Pancreas (tissue), 10 donors: ENCODE measurements around the gene BYSL. TPM values are rescaled to one million over a fixed set of nuclear protein-coding genes. Genes with fewer than 3 reads are reported as not detected.

ENCODE experiments used
- ATAC-seq, 4 donors: fragments of 200-7000 bp; cut with Tn5 transposase; one replicate each; pipeline versions ENCODE4 v1.8.0 to v1.9.1; 2020; ENCODE audit warnings: mild to moderate bottlenecking in 4 of 4, moderate library complexity in 4 of 4
- DNase-seq, 6 donors: peaks; one replicate each; pipeline ENCODE4 v3.0.0-alpha.2; 2020
- FAIRE-seq: peaks from 2 replicates; lab custom pipeline; 2012; peaks lifted over from hg19 to GRCh38; lab: Jason Lieb, UNC
- H3K27ac ChIP-seq, 4 donors: fragments of 200-600 bp; sonication (generic); 1 replicate in 3 of 4; 2 replicates in 1 of 4; pipeline versions ENCODE4 v1.5.0 to v1.8.0; 2020
- H3K27me3 ChIP-seq, 4 donors: fragments of 200-600 bp; one replicate each; pipeline ENCODE4 v1.8.0; 2021
- H3K36me3 ChIP-seq, 3 donors: fragments of 200-600 bp; sonication (generic) in 1 of 3; one replicate each; pipeline versions ENCODE4 v1.5.0 to v1.8.0; 2020 to 2021
- H3K4me1 ChIP-seq, 3 donors: fragments of 200-600 bp; one replicate each; pipeline ENCODE4 v1.8.0; 2021
- H3K4me3 ChIP-seq, 4 donors: fragments of 200-600 bp; sonication (generic) in 2 of 4; one replicate each; pipeline versions ENCODE4 v1.5.0 to v1.8.0; 2020 to 2021
- H3K9me3 ChIP-seq, 4 donors: fragments of 200-600 bp; one replicate each; pipeline ENCODE4 v1.8.0; 2021
- CTCF ChIP-seq, 4 donors: fragments of 200-600 bp; sonication (generic) in 3 of 4; IDR thresholded peaks; one replicate each; pipeline versions ENCODE4 v1.5.0 to v1.8.0; 2021; ENCODE audit warnings: antibody characterized with exemption in 4 of 4
- WGBS, 2 donors: extraction: QIAGEN DNeasy Blood & Tissue Kit; methylation state at CpG; one replicate each; pipeline ENCODE4 v1.1.7; 2013; 5-methylcytosine and 5-hydroxymethylcytosine counted together
- intact Hi-C, 3 donors: fragments of 100-400 bp; cut with DNase I; formaldehyde crosslinking; loops; one replicate each; pipeline versions ENCODE4 v1.11.1 to v1.14.2; 2022
- polyA plus RNA-seq, 2 donors: library from polyadenylated mRNA; stranded (reverse); fragments of 200-250 nt; gene quantifications; one replicate each; pipeline ENCODE4 v1.2.3, GENCODE V29; 2013
- total RNA-seq, 6 donors: library from RNA; stranded (reverse); fragmentation: NEBNext Ultra II Directional in 4 of 6; extraction: Animal tissue kit (Norgen Biotek cat#: 25700) in 4 of 6; gene quantifications; one replicate each; pipeline versions ENCODE4 v1.2.1 to v1.2.4, GENCODE V29; 2021 to 2023
- donor health status: healthy with polysubstance abuse.
- donor health status: DM: no; HTN: no; CAD: no; lungs with moderate emphysema.
- donor health status: DM: no; HTN: no; CAD: no.
- donor health status: control.
- donor health status: control.
- donor health status: Bipolar disorder and iron deficiency.
- donor health status: DM: yes; HTN: yes; CAD: no.
- donor health status: DM: no; HTN: no; CAD: no.
- donor health status: DM: no; HTN: no; CAD: no.
- donor health status: DM: yes; HTN: yes; CAD: no.

BYSL gene
- total and polyA plus RNA-seq, 8 donors: 4.7 to 18.6 (median 9.7) TPM

- Histone ChIP-seq H3K4me3 (no peak overlapping the region), H3K27ac (peak overlapping the region in 1 of 4 donors; percentile 19), H3K4me1 (peaks cover 0 to 7% (median 0%) of the 10 kb centered on the region in 3 donors), H3K9me3 (no peaks in the 10 kb centered on the region), H3K36me3 (peaks cover 0 to 52% (median 13%) of the 10 kb centered on the region in 3 donors), H3K27me3 (no peaks in the 10 kb centered on the region)
- TF ChIP-seq CTCF (IDR thresholded peaks at IDR 0.05): no peak
- ATAC-seq: peak in 2 of 4 donors; percentile 30 to 32
- WGBS, 2 donors: 71 to 80% methylated on average over 7 of the region's 7 CpGs
- intact Hi-C loops: loop anchor here in 2 of 3 donors (10.0 kb wide), 3 partner anchors 80 to 150 kb away; partner anchors contain the start of genes PRICKLE4 (in 1 of the 2) and TOMM6 (in 1 of the 2)
- DNase-seq: no peak
- FAIRE-seq: no peak
Measured at GRCh38 chr6:41934278-41935192, 13.2 kb downstream of the BYSL start.

GRCh38 chr6:41935193-41935574 lies 13.9 kb downstream of the BYSL start:
- 81 to 89% methylated on average over 1 of the region's 1 CpG for WGBS, 2 donors
- H3K4me3 ChIP-seq: no peak overlapping the region
- no peaks in the 10 kb centered on the region for H3K27me3 ChIP-seq
- no peak for TF ChIP-seq CTCF (IDR thresholded peaks at IDR 0.05)
- ATAC-seq (no peak), FAIRE-seq (no peak), DNase-seq (no peak)
- peaks cover 0 to 7% (median 0%) of the 10 kb centered on the region in 3 donors for H3K4me1 ChIP-seq
- intact Hi-C loops: loop anchor here in 2 of 3 donors (10.0 kb wide), 3 partner anchors 80 to 150 kb away; partner anchors contain the start of genes PRICKLE4 (in 1 of the 2) and TOMM6 (in 1 of the 2)
- H3K36me3 ChIP-seq: peaks cover 0 to 49% (median 13%) of the 10 kb centered on the region in 3 donors
- no peaks in the 10 kb centered on the region for H3K9me3 ChIP-seq
- peak overlapping the region in 1 of 4 donors; percentile 19 for H3K27ac ChIP-seq

GRCh38 chr6:41935685-41936072 lies 14.4 kb downstream of the BYSL start:
- FAIRE-seq (no peak), ATAC-seq (peak in 1 of 4 donors; percentile 11), DNase-seq (peak in 1 of 6 donors; percentile 62)
- Histone ChIP-seq H3K4me3 (no peak overlapping the region), H3K27ac (no peak overlapping the region), H3K27me3 (no peaks in the 10 kb centered on the region), H3K4me1 (peaks cover 0 to 7% (median 0%) of the 10 kb centered on the region in 3 donors), H3K36me3 (peaks cover 0 to 45% (median 13%) of the 10 kb centered on the region in 3 donors), H3K9me3 (no peaks in the 10 kb centered on the region)
- WGBS, 2 donors: 73 to 75% methylated on average over 8 of the region's 8 CpGs
- TF ChIP-seq CTCF (IDR thresholded peaks at IDR 0.05): no peak
- intact Hi-C loops: loop anchor here in 2 of 3 donors (10.0 kb wide), 3 partner anchors 81 to 151 kb away; partner anchors contain the start of genes PRICKLE4 (in 1 of the 2) and TOMM6 (in 1 of the 2)

GRCh38 chr6:41936073-41936837 lies 15.0 kb downstream of the BYSL start:
- FAIRE-seq (no peak), ATAC-seq (peak; percentile 77 to 89 (median 85)), DNase-seq (peak; percentile 58 to 78 (median 62))
- peak; percentile 63 to 80 (median 73) for TF ChIP-seq CTCF (IDR thresholded peaks at IDR 0.05)
- intact Hi-C loops: loop anchor here in 2 of 3 donors (10.0 kb wide), 3 partner anchors 81 to 151 kb away; partner anchors contain the start of genes PRICKLE4 (in 1 of the 2) and TOMM6 (in 1 of the 2)
- H3K4me1 ChIP-seq: peaks cover 0 to 7% (median 0%) of the 10 kb centered on the region in 3 donors
- no peak overlapping the region for H3K4me3 ChIP-seq
- H3K36me3 ChIP-seq: peaks cover 0 to 40% (median 7%) of the 10 kb centered on the region in 3 donors
- no peaks in the 10 kb centered on the region for H3K27me3 ChIP-seq
- H3K27ac ChIP-seq: no peak overlapping the region
- H3K9me3 ChIP-seq: no peaks in the 10 kb centered on the region
- WGBS, 2 donors: 50 to 56% methylated on average over 10 of the region's 10 CpGs
